ENCODE measurements around the gene GPANK1. TPM values are rescaled to one million over a fixed set of nuclear protein-coding genes. Genes with fewer than 3 reads are reported as not detected.

Gene GPANK1
- total and polyA plus RNA-seq, 2 of the 13 experiments (the other 11 are each of a cell fraction or from before 2014, with no cell fraction given) = 15.4 to 22.8 TPM

DNA sequence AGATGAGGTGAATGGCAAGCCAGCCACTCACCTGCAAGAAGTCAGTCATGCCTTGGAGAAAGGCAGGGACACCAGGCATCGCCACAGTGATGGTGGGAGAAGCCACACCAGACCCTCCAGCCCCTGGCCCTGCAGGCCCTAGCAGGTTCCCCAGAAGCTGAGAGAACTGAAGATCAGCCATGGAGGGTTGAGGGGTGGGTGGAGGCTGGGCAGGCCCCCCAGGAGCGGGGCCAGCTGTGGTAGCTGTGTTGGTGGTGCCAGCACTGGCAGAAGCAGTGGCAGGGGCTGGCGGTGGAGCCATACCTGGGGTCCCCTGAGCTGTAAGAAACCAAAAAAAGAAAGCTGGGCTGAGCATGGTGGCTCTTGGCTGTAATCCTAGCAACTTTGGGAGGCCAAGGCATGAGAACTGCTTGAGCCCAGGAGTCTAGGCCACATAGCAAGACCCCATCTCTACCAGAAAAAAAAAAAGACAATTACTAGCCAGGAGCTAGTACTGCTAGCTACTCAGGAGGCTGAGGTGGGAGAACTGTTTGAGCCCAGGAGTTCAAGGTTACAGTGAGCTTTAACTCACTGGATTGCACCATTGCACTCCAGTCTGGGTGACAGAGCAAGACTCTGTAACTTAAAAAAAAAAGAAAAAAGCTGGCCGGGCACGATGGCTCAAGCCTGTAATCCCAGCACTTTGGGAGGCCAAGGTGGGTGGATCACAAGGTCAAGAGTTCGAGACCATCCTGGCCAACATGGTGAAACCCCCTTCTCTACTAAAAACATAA, 21.8 kb downstream of the GPANK1 start:
- intact Hi-C loops (cut with micrococcal nuclease; ENCODE audit: unreplicated experiment) (no loop called here), in situ Hi-C loops (cut with HindIII; ENCODE audit: extremely low pct_ligation_motif_present, low pct_unique_long_range_greater_than_20kb) (no loop called here)
- Histone ChIP-seq H3K27me3 (ENCODE audit: control insufficient read depth in 1 of 2, insufficient read depth in 2 of 2, low read length in 2 of 2) (no peaks in the 10 kb centered on the region), H3K4me2 (ENCODE audit: low read depth, low read length) (no peak overlapping the region), H3K27ac (ENCODE audit: extremely low read length, insufficient read depth, low read length) (peak overlapping the region; percentile 39), H4K20me1 (ENCODE audit: insufficient read depth, low read length) (no peaks in the 10 kb centered on the region; the same call in 1 of the 2 replicates), H3K79me2 (ENCODE audit: insufficient read depth, low read length) (peaks cover 2% of the 10 kb centered on the region), H2AFZ (ENCODE audit: low read length) (no peak overlapping the region), H3K4me3 (replicated peaks in 1 of 3; ENCODE audit: insufficient read depth in 1 of 3, low read depth in 2 of 3, low read length in 3 of 3) (no peak overlapping the region), H3K36me3 (replicated peaks in 1 of 2; ENCODE audit: control insufficient read depth in 1 of 2, insufficient read depth in 2 of 2, low read length in 2 of 2) (peaks cover 65 to 86% of the 10 kb centered on the region in 2 experiments), H3K9me3 (ENCODE audit: low read length) (no peaks in the 10 kb centered on the region), H3K9ac (ENCODE audit: insufficient read depth, low read depth, low read length) (no peak overlapping the region), H3K4me1 (ENCODE audit: insufficient read depth, low read length) (peaks cover 28% of the 10 kb centered on the region)
- BruUV-seq (replicated peaks) = no TSS peak
- ChIA-PET CTCF (ENCODE audit: low intra/inter-chr PET ratio, low total read pairs) (no interaction called here), POLR2A (interaction anchor here (0.8 to 3.6 kb wide), 11 partner anchors 9 to 222 kb away, joined by 3 to 104 read pairs (median 5); partner anchors contain the start of genes APOM, BAG6, C6orf47 and CSNK2B)
- peak; percentile 30 for FAIRE-seq
- WGBS (ENCODE audit: low lambda C conversion rate) = 68% methylated on average over 6 of the region's 6 CpGs
- peak; percentile 64 for ATAC-seq
- DNase-seq (ENCODE audit: low spot score) = peak; percentile 56
- TF ChIP-seq HMG20B (CRISPR knock-in tag; conservative IDR thresholded peaks at IDR 0.05) = no peak
- TF ChIP-seq MAZ (IDR thresholded peaks at IDR 0.05; ENCODE audit: borderline replicate concordance, low read depth, low read length) = no peak
- TF ChIP-seq MAZ (CRISPR knock-in tag; IDR thresholded peaks at IDR 0.05; ENCODE audit: low read depth) = no peak
- TF ChIP-seq, protein P1, sequence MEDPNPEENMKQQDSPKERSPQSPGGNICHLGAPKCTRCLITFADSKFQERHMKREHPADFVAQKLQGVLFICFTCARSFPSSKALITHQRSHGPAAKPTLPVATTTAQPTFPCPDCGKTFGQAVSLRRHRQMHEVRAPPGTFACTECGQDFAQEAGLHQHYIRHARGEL (CRISPR knock-in tag; IDR thresholded peaks at IDR 0.05) = no peak
- TF ChIP-seq NKX3-1 (CRISPR knock-in tag; IDR thresholded peaks at IDR 0.05) = no peak
- TF ChIP-seq NCOA1 (CRISPR knock-in tag; IDR thresholded peaks at IDR 0.05) = no peak
- no peak for TF ChIP-seq ZBTB42 (CRISPR knock-in tag; IDR thresholded peaks at IDR 0.05)
- TF ChIP-seq ZNF891 (CRISPR knock-in tag; IDR thresholded peaks at IDR 0.05) = no peak
- TF ChIP-seq, protein P2, sequence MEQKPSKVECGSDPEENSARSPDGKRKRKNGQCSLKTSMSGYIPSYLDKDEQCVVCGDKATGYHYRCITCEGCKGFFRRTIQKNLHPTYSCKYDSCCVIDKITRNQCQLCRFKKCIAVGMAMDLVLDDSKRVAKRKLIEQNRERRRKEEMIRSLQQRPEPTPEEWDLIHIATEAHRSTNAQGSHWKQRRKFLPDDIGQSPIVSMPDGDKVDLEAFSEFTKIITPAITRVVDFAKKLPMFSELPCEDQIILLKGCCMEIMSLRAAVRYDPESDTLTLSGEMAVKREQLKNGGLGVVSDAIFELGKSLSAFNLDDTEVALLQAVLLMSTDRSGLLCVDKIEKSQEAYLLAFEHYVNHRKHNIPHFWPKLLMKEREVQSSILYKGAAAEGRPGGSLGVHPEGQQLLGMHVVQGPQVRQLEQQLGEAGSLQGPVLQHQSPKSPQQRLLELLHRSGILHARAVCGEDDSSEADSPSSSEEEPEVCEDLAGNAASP (CRISPR knock-in tag; IDR thresholded peaks at IDR 0.05; ENCODE audit: borderline replicate concordance) = no peak
- no peak for TF ChIP-seq ZNF569 (CRISPR knock-in tag; IDR thresholded peaks at IDR 0.05; ENCODE audit: borderline replicate concordance)
- no peak for TF ChIP-seq ZNF543 (CRISPR knock-in tag; IDR thresholded peaks at IDR 0.05)
- TF ChIP-seq FOXK2 (IDR thresholded peaks at IDR 0.05) = no peak
- TF ChIP-seq SUZ12 (IDR thresholded peaks at IDR 0.05; ENCODE audit: low read depth, low read length) = no peak
- TF ChIP-seq CEBPB (IDR thresholded peaks at IDR 0.05; ENCODE audit: borderline replicate concordance, low read depth, low read length) = peak; percentile 77; the same call in 1 of the 2 replicates
- TF ChIP-seq, protein P3, sequence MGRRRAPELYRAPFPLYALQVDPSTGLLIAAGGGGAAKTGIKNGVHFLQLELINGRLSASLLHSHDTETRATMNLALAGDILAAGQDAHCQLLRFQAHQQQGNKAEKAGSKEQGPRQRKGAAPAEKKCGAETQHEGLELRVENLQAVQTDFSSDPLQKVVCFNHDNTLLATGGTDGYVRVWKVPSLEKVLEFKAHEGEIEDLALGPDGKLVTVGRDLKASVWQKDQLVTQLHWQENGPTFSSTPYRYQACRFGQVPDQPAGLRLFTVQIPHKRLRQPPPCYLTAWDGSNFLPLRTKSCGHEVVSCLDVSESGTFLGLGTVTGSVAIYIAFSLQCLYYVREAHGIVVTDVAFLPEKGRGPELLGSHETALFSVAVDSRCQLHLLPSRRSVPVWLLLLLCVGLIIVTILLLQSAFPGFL (CRISPR knock-in tag; IDR thresholded peaks at IDR 0.05) = no peak
- no peak for TF ChIP-seq ADNP (CRISPR knock-in tag; IDR thresholded peaks at IDR 0.05)
- no peak for TF ChIP-seq ZNF337 (CRISPR knock-in tag; IDR thresholded peaks at IDR 0.05; ENCODE audit: borderline replicate concordance, low read depth)
- no peak for TF ChIP-seq ZNF558 (CRISPR knock-in tag; IDR thresholded peaks at IDR 0.05; ENCODE audit: borderline replicate concordance)
- no peak for TF ChIP-seq AHR (CRISPR knock-in tag; IDR thresholded peaks at IDR 0.05)
- peak; percentile 71; the same call in 1 of the 2 replicates for TF ChIP-seq ZBTB3 (CRISPR knock-in tag; IDR thresholded peaks at IDR 0.05; ENCODE audit: borderline replicate concordance, low read depth)
- TF ChIP-seq NR3C1 (CRISPR knock-in tag; IDR thresholded peaks at IDR 0.05) = no peak

Data from HepG2 (cell line).